GM19239 (cell line): Measurements from ENCODE around the gene LRRC30.

ENCODE experiments used
- DNase-seq: peaks from one replicate; pipeline ENCODE4 v3.0.0; 2011; ENCODE audit warnings: low spot score; ENCODE audit not compliant: insufficient read length
- FAIRE-seq: peaks from 2 replicates; lab custom pipeline; 2011; peaks lifted over from hg19 to GRCh38; lab: Jason Lieb, UNC

LRRC30 gene

GRCh38 chr18:7236933-7237332 is 6.0 kb downstream of the LRRC30 start:
- FAIRE-seq (no peak), DNase-seq (no peak)

GRCh38 chr18:7237673-7238272 is 6.9 kb downstream of the LRRC30 start:
- no peak for DNase-seq
- FAIRE-seq: no peak

GRCh38 chr18:7242926-7243325 is 12.0 kb downstream of the LRRC30 start:
- no peak for FAIRE-seq
- no peak for DNase-seq

GRCh38 chr18:7248877-7249276 is 18.0 kb downstream of the LRRC30 start:
- FAIRE-seq (no peak), DNase-seq (no peak)

- FAIRE-seq: no peak
- no peak for DNase-seq
Measured at GRCh38 chr18:7254163-7254562, 23.3 kb downstream of the LRRC30 start.

GRCh38 chr18:7255054-7255453 is 24.2 kb downstream of the LRRC30 start:
- FAIRE-seq (no peak), DNase-seq (no peak)

- FAIRE-seq (no peak), DNase-seq (no peak)
Measured at GRCh38 chr18:7255643-7256042, 24.8 kb downstream of the LRRC30 start.

- no peak for FAIRE-seq
Measured at GRCh38 chr18:7256618-7257425, 25.9 kb downstream of the LRRC30 start.

GRCh38 chr18:7257426-7257740 is 26.5 kb downstream of the LRRC30 start:
- FAIRE-seq (no peak), DNase-seq (no peak)

More at GRCh38 chr18:7256618-7257425, 25.9 kb downstream of the LRRC30 start:
- no peak for DNase-seq

- FAIRE-seq (no peak), DNase-seq (no peak)
Measured at GRCh38 chr18:7259475-7259874, 28.6 kb downstream of the LRRC30 start.

GRCh38 chr18:7261199-7261598 is 30.3 kb downstream of the LRRC30 start:
- FAIRE-seq (no peak), DNase-seq (no peak)

GRCh38 chr18:7267973-7268372 is 37.1 kb downstream of the LRRC30 start:
- FAIRE-seq: no peak
- DNase-seq: no peak

GRCh38 chr18:7269942-7270341 is 39.1 kb downstream of the LRRC30 start:
- no peak for DNase-seq
- no peak for FAIRE-seq

- DNase-seq (no peak), FAIRE-seq (no peak)
Measured at GRCh38 chr18:7272311-7273049, 41.6 kb downstream of the LRRC30 start.

- FAIRE-seq (no peak), DNase-seq (no peak)
Measured at GRCh38 chr18:7273301-7273921, 42.5 kb downstream of the LRRC30 start.

- FAIRE-seq (no peak), DNase-seq (no peak)
Measured at GRCh38 chr18:7281579-7281978, 50.7 kb downstream of the LRRC30 start.
